Astrocyte (in vitro differentiated cells and primary cell): ENCODE data around the gene TSFM. TPM values are rescaled to one million over a fixed set of nuclear protein-coding genes. Genes with fewer than 3 reads are reported as not detected.
A peak's percentile ranks its signal among the peaks of the same experiment; 100 is the strongest.

Experiments
- DNase-seq: peaks from one replicate; pipeline ENCODE4 v3.0.0-alpha.2; 2010; ENCODE audit warnings: low read depth
- FAIRE-seq: peaks from 2 replicates; lab custom pipeline; 2011; peaks lifted over from hg19 to GRCh38; lab: Jason Lieb, UNC
- H2AFZ ChIP-seq: 2 replicates; pipeline ENCODE4 v1.6.0; 2012; ENCODE audit warnings: low read depth, low read length, inconsistent platforms
- H3K27ac ChIP-seq: 2 replicates; pipeline ENCODE4 v1.5.1; 2011; ENCODE audit warnings: low read depth, low read length, inconsistent platforms
- H3K27me3 ChIP-seq: 2 replicates; pipeline ENCODE4 v1.6.0; 2011; ENCODE audit warnings: low read length, inconsistent platforms; ENCODE audit not compliant: insufficient read depth
- H3K36me3 ChIP-seq: 2 replicates; pipeline ENCODE4 v1.5.1; 2011; ENCODE audit warnings: low read length, inconsistent platforms; ENCODE audit not compliant: insufficient read depth
- H3K4me1 ChIP-seq: 2 replicates; pipeline ENCODE4 v1.5.1; 2011; ENCODE audit warnings: low read length, inconsistent platforms; ENCODE audit not compliant: insufficient read depth
- H3K4me2 ChIP-seq: 2 replicates; pipeline ENCODE4 v1.6.0; 2012; ENCODE audit warnings: low read length, inconsistent platforms
- H3K4me3 ChIP-seq: 2 replicates; pipeline ENCODE4 v1.5.1; 2011; ENCODE audit warnings: low read depth, mild to moderate bottlenecking, low read length, inconsistent platforms; ENCODE audit not compliant: insufficient read depth
- H3K79me2 ChIP-seq: 2 replicates; pipeline ENCODE4 v1.6.0; 2012; ENCODE audit warnings: mild to moderate bottlenecking, low read length, inconsistent platforms; ENCODE audit not compliant: insufficient read depth
- H3K9ac ChIP-seq: 2 replicates; pipeline ENCODE4 v1.6.0; 2012; ENCODE audit warnings: mild to moderate bottlenecking, low read length, inconsistent platforms
- H3K9me3 ChIP-seq: 2 replicates; pipeline ENCODE4 v1.5.1; 2012; ENCODE audit warnings: low read depth, mild to moderate bottlenecking, low read length, inconsistent platforms; ENCODE audit not compliant: insufficient read depth
- H4K20me1 ChIP-seq: 2 replicates; pipeline ENCODE4 v1.6.0; 2012; ENCODE audit warnings: low read length, inconsistent platforms; ENCODE audit not compliant: insufficient read depth
- H3K27ac Mint-ChIP-seq: one replicate; pipeline ENCODE4 v1.8.0; 2021; ENCODE audit warnings: mild to moderate bottlenecking, mixed read lengths; ENCODE audit not compliant: unreplicated experiment
- H3K27me3 Mint-ChIP-seq: one replicate; pipeline ENCODE4 v1.8.0; 2021; ENCODE audit warnings: low read depth, mixed read lengths; ENCODE audit not compliant: unreplicated experiment
- H3K36me3 Mint-ChIP-seq: one replicate; pipeline ENCODE4 v1.8.0; 2021; ENCODE audit warnings: low read depth, mixed read lengths; ENCODE audit not compliant: unreplicated experiment
- H3K4me1 Mint-ChIP-seq: one replicate; pipeline ENCODE4 v1.8.0; 2021; ENCODE audit warnings: low read depth, mixed read lengths; ENCODE audit not compliant: unreplicated experiment
- H3K4me3 Mint-ChIP-seq: one replicate; pipeline ENCODE4 v1.8.0; 2021; ENCODE audit warnings: mild to moderate bottlenecking, moderate library complexity, mixed read lengths; ENCODE audit not compliant: unreplicated experiment
- H3K9me3 Mint-ChIP-seq: one replicate; pipeline ENCODE4 v1.8.0; 2021; ENCODE audit warnings: mild to moderate bottlenecking, mixed read lengths; ENCODE audit not compliant: unreplicated experiment
- CTCF ChIP-seq: IDR thresholded peaks from 2 replicates; pipeline ENCODE4 v1.5.1; 2011; ENCODE audit warnings: low read depth, mild to moderate bottlenecking, inconsistent platforms, low read length, moderate library complexity; ENCODE audit not compliant: insufficient read depth
- EZH2 ChIP-seq: IDR thresholded peaks from 2 replicates; pipeline ENCODE4 v1.6.1; 2012; ENCODE audit warnings: mild to moderate bottlenecking, low read length, inconsistent platforms; ENCODE audit not compliant: insufficient read depth
- total RNA-seq: library from RNA; stranded (reverse); gene quantifications from 2 replicates; pipeline ENCODE4 v1.2.1, GENCODE V29; 2021

The TSFM gene
- total RNA-seq, 1 donor from 2014 or later: 26.6 TPM

GRCh38 chr12:57793920-57794319, 11.3 kb downstream of the TSFM start:
- H3K9me3 ChIP-seq: no peaks in the 10 kb centered on the region
- no peak for TF ChIP-seq CTCF
- TF ChIP-seq EZH2: no peak
- no peak overlapping the region for H3K4me3 ChIP-seq
- peak; percentile 91 for DNase-seq
- no peaks in the 10 kb centered on the region for H4K20me1 ChIP-seq
- H3K36me3 Mint-ChIP-seq: peaks cover 17% of the 10 kb centered on the region
- H3K27me3 ChIP-seq: no peaks in the 10 kb centered on the region
- H2AFZ ChIP-seq: no peak overlapping the region
- H3K27me3 Mint-ChIP-seq: no peaks in the 10 kb centered on the region
- peaks cover 13% of the 10 kb centered on the region for H3K4me1 ChIP-seq
- peak overlapping the region; percentile 62 for H3K27ac Mint-ChIP-seq
- no peak overlapping the region for H3K4me3 Mint-ChIP-seq
- peaks cover 19% of the 10 kb centered on the region for H3K36me3 ChIP-seq
- peak; percentile 77 for FAIRE-seq
- peak overlapping the region; percentile 64 for H3K9ac ChIP-seq
- H3K4me2 ChIP-seq: peak overlapping the region; percentile 62
- H3K27ac ChIP-seq: peak overlapping the region; percentile 76
- H3K4me1 Mint-ChIP-seq: peaks cover 9% of the 10 kb centered on the region
- H3K79me2 ChIP-seq: no peaks in the 10 kb centered on the region
- H3K9me3 Mint-ChIP-seq: no peaks in the 10 kb centered on the region

DNA sequence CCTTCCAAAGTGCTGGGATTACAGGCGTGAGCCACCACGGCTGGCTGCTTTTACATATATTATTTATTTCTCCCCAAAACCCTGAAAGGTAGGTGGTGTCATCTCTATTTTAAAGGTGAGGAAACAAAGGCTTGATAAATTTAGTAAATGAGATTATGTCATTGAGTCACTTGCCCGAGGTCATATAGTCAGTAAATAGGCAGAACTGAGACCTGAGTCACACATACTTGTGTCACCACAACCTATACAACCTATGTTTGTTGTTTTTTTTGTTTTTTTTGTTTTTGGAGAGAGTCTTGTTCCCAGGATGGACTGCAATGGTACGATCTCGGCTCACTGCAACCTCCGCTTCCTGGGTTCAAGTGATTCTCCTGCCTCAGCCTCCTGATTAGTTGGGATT, 12.8 kb downstream of the TSFM start:
- peaks cover 21% of the 10 kb centered on the region for H3K36me3 ChIP-seq
- H3K27me3 ChIP-seq: no peaks in the 10 kb centered on the region
- TF ChIP-seq CTCF (no peak), EZH2 (no peak)
- no peaks in the 10 kb centered on the region for H4K20me1 ChIP-seq
- no peaks in the 10 kb centered on the region for H3K79me2 ChIP-seq
- Mint-ChIP-seq H3K9me3 (no peaks in the 10 kb centered on the region), H3K4me1 (peaks cover 9% of the 10 kb centered on the region), H3K4me3 (no peak overlapping the region), H3K27me3 (no peaks in the 10 kb centered on the region), H3K27ac (peak overlapping the region; percentile 41), H3K36me3 (peaks cover 15% of the 10 kb centered on the region)
- no peak for DNase-seq
- H3K4me2 ChIP-seq: no peak overlapping the region
- H3K9ac ChIP-seq: no peak overlapping the region
- H3K9me3 ChIP-seq: no peaks in the 10 kb centered on the region
- peaks cover 13% of the 10 kb centered on the region for H3K4me1 ChIP-seq
- FAIRE-seq: no peak
- H2AFZ ChIP-seq: no peak overlapping the region
- no peak overlapping the region for H3K4me3 ChIP-seq
- H3K27ac ChIP-seq: peak overlapping the region; percentile 13

DNA sequence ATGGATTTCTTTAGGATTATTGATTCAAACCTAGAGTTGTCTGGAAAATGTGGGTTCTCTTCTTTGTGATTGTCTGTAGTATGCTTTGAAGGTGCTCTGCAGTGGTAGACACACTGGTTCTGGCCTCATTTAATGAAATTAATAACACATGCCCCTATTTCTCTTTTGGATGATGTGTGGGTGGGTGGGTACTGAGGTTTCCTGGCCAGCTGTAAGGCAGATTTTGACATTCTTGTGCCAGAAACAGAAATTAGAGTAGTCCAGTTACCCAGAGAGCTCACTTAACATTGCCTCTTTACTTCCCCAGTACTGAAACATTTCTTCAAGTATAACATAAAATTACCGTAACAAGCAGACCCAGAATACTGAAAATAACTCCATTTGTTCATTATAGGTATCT, 14.4 kb downstream of the TSFM start:
- no peak for FAIRE-seq
- no peak overlapping the region for H3K4me3 Mint-ChIP-seq
- Histone ChIP-seq H3K9ac (no peak overlapping the region), H3K27me3 (no peaks in the 10 kb centered on the region), H3K79me2 (no peaks in the 10 kb centered on the region), H3K9me3 (no peaks in the 10 kb centered on the region), H3K4me1 (peaks cover 13% of the 10 kb centered on the region), H2AFZ (no peak overlapping the region), H3K4me3 (no peak overlapping the region), H4K20me1 (no peaks in the 10 kb centered on the region), H3K4me2 (no peak overlapping the region), H3K36me3 (peaks cover 21% of the 10 kb centered on the region), H3K27ac (no peak overlapping the region)
- H3K36me3 Mint-ChIP-seq: peaks cover 19% of the 10 kb centered on the region
- H3K4me1 Mint-ChIP-seq: peaks cover 9% of the 10 kb centered on the region
- H3K27ac Mint-ChIP-seq: no peak overlapping the region
- H3K27me3 Mint-ChIP-seq: no peaks in the 10 kb centered on the region
- TF ChIP-seq EZH2 (no peak), CTCF (no peak)
- no peaks in the 10 kb centered on the region for H3K9me3 Mint-ChIP-seq
- no peak for DNase-seq
